Smooth muscle cell (in vitro differentiated cells): ENCODE results near the gene NTN4. TPM values are rescaled to one million over a fixed set of nuclear protein-coding genes. Genes with fewer than 3 reads are reported as not detected.
"Not testable (repeated sequence)": the region's sequence is repeated elsewhere in the genome, so short reads cannot be mapped to it uniquely, and the experiment has no call there.

Experiments
- DNase-seq: peaks from one replicate; lab custom pipeline; 2025; ENCODE audit not compliant: unreplicated experiment; lab: John Stamatoyannopoulos, UW
- H2AFZ ChIP-seq: fragments of 200-600 bp; sonication (generic); 2 replicates; pipeline ENCODE4 v1.6.0; 2016; ENCODE audit warnings: antibody characterized with exemption, low read depth, mild to moderate bottlenecking
- H3F3A ChIP-seq: fragments of 200-600 bp; sonication (generic); 2 replicates; pipeline ENCODE4 v1.6.0; 2017; ENCODE audit warnings: antibody characterized with exemption, low read depth
- H3K27ac ChIP-seq: fragments of 200-600 bp; sonication (generic); 2 replicates; pipeline ENCODE4 v1.5.1; 2016; ENCODE audit warnings: low read depth, mild to moderate bottlenecking
- H3K27me3 ChIP-seq: fragments of 200-600 bp; sonication (generic); 2 replicates; pipeline ENCODE4 v1.6.1; 2016; ENCODE audit warnings: low read depth, mild to moderate bottlenecking
- H3K36me3 ChIP-seq: fragments of 200-600 bp; sonication (generic); 2 replicates; pipeline ENCODE4 v1.5.1; 2016; ENCODE audit warnings: low read depth
- H3K4me1 ChIP-seq: fragments of 200-600 bp; sonication (generic); 2 replicates; pipeline ENCODE4 v1.5.1; 2016; ENCODE audit warnings: low read depth
- H3K4me2 ChIP-seq: fragments of 200-600 bp; sonication (generic); 2 replicates; pipeline ENCODE4 v1.6.0; 2016; ENCODE audit warnings: mild to moderate bottlenecking
- H3K4me3 ChIP-seq: fragments of 200-600 bp; sonication (generic); 2 replicates; pipeline ENCODE4 v1.5.1; 2016; ENCODE audit warnings: mild to moderate bottlenecking
- H3K79me2 ChIP-seq: fragments of 200-600 bp; sonication (generic); 2 replicates; pipeline ENCODE4 v1.6.0; 2016; ENCODE audit warnings: low read depth, mild to moderate bottlenecking
- H3K9ac ChIP-seq: fragments of 200-600 bp; sonication (generic); 2 replicates; pipeline ENCODE4 v1.6.0; 2016; ENCODE audit warnings: low read depth
- H3K9me3 ChIP-seq: fragments of 200-600 bp; sonication (generic); replicated peaks from 2 replicates; pipeline ENCODE4 v1.5.1; 2016; ENCODE audit warnings: low read depth
- H4K20me1 ChIP-seq: fragments of 200-600 bp; sonication (generic); 2 replicates; pipeline ENCODE4 v1.6.0; 2016; ENCODE audit warnings: low read depth
- WGBS: methylation state at CpG from one replicate; pipeline ENCODE4 v1.1.7; 2016; ENCODE audit warnings: low lambda C conversion rate; 5-methylcytosine and 5-hydroxymethylcytosine counted together
- polyA plus RNA-seq: library from polyadenylated mRNA; unstranded; fragments of >200 nt; fragmentation: Nextera tagmentation; extraction: Ambion mirVana; gene quantifications from 2 replicates; pipeline ENCODE4 v1.2.1, GENCODE V29; 2016
- total RNA-seq: library from RNA; depleted of rRNA; stranded (reverse); fragments of >200 nt; gene quantifications from 2 replicates; pipeline ENCODE4 v1.2.3, GENCODE V29; 2014
- TF ChIP-seq, protein P1 (sequence below): fragments of 200-600 bp; sonication (generic); IDR thresholded peaks from 2 replicates; pipeline ENCODE4 v1.5.1; 2017; ENCODE audit warnings: borderline replicate concordance, mild to moderate bottlenecking, antibody characterized with exemption; ENCODE audit not compliant: insufficient read depth, poor library complexity, severe bottlenecking

Gene NTN4
- total and polyA plus RNA-seq, 2 experiments from 2014 or later: 0.94 TPM; not detected in 1

DNA sequence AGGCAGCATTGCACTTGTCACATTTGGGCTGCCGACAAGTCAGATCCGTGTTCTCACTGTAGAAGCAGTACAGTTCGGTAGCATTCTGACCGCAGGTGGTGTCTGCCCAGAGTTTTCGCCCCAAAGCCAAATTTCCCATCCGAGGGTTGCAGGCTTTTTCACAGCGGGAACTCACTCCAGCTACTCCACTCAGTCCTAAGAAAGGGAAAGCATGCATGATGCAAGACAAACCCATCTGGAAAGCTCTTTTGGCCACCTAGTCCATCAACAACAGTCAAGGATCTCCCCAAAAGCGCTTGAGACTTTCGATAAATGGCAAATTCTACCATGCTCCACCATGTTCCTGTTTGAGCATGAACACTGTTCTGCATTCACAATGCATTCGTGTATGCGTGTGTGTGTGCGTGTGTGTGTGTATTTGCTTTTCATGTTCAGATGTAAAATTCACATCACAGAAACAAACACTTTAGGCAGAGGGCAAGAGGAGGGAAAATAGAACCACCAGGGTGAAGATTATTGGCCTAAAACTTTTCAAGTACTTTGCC lies 3.2 kb downstream of the NTN4 start:
- no peaks in the 10 kb centered on the region for H3K79me2 ChIP-seq
- no peak overlapping the region for H3K27ac ChIP-seq
- H3F3A ChIP-seq: no peaks in the 10 kb centered on the region
- DNase-seq: no peak
- peaks cover 4% of the 10 kb centered on the region for H3K4me1 ChIP-seq
- H2AFZ ChIP-seq: no peak overlapping the region
- no peak overlapping the region for H3K4me3 ChIP-seq
- H3K4me2 ChIP-seq: no peak overlapping the region
- H3K36me3 ChIP-seq: no peaks in the 10 kb centered on the region
- H3K9ac ChIP-seq: no peak overlapping the region
- TF ChIP-seq, protein P1, sequence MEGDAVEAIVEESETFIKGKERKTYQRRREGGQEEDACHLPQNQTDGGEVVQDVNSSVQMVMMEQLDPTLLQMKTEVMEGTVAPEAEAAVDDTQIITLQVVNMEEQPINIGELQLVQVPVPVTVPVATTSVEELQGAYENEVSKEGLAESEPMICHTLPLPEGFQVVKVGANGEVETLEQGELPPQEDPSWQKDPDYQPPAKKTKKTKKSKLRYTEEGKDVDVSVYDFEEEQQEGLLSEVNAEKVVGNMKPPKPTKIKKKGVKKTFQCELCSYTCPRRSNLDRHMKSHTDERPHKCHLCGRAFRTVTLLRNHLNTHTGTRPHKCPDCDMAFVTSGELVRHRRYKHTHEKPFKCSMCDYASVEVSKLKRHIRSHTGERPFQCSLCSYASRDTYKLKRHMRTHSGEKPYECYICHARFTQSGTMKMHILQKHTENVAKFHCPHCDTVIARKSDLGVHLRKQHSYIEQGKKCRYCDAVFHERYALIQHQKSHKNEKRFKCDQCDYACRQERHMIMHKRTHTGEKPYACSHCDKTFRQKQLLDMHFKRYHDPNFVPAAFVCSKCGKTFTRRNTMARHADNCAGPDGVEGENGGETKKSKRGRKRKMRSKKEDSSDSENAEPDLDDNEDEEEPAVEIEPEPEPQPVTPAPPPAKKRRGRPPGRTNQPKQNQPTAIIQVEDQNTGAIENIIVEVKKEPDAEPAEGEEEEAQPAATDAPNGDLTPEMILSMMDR: no peak
- H3K9me3 ChIP-seq: no peaks in the 10 kb centered on the region
- 91% methylated on average over 12 of the region's 12 CpGs for WGBS
- no peaks in the 10 kb centered on the region for H4K20me1 ChIP-seq
- peaks cover 84% of the 10 kb centered on the region for H3K27me3 ChIP-seq

DNA sequence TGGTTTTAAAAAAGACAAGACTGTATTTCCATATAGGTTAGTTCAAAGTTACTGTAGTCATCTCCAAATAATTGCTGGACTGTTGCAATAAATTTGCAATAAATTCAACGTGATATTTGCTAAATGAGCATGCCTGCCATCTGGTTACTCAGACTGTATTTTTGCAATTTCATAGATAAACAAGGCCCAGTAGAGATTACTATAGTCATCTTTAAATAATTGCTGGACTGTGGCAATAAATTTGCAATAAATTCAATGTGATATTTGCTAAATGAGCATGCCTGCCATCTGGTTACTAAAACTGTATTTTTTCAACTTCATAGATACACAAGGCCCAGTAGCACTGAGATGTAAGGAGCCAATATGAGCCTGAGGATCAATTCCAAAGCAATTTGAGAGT lies 5.6 kb downstream of the NTN4 start:
- no peak for DNase-seq
- Histone ChIP-seq H3K9ac (no peak overlapping the region), H3K4me3 (no peak overlapping the region), H3K27me3 (peaks cover 60% of the 10 kb centered on the region), H3K9me3 (no peaks in the 10 kb centered on the region), H3K4me2 (no peak overlapping the region), H3K79me2 (no peaks in the 10 kb centered on the region), H4K20me1 (no peaks in the 10 kb centered on the region), H3K27ac (no peak overlapping the region), H2AFZ (no peak overlapping the region), H3K4me1 (peaks cover 4% of the 10 kb centered on the region), H3K36me3 (no peaks in the 10 kb centered on the region), H3F3A (no peaks in the 10 kb centered on the region)
- 91% methylated on average over 1 of the region's 1 CpG for WGBS
- TF ChIP-seq, protein P1: no peak

DNA sequence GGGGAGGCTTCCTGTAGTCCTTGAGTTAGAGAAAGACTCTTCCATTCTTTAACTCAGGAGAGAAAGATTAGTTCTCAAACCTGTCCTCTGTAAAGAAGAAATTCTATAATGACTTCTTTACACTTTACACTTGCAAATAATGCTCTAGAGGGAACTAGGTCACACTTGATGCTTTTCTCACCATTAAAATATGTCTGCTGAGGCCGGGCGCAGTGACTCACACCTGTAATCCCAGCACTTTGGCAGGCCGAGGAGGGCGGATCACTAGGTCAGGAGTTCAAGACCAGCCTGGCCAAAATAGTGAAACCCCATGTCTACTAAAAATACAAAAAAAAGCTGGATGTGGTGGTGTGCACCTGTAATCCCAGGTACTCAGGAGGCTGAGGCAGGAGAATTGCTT lies 6.3 kb downstream of the NTN4 start:
- no peak overlapping the region for H3K9ac ChIP-seq
- H3K4me3 ChIP-seq: no peak overlapping the region
- WGBS: 63% methylated on average over 4 of the region's 4 CpGs
- peaks cover 54% of the 10 kb centered on the region for H3K27me3 ChIP-seq
- no peak for DNase-seq
- no peak overlapping the region for H3K4me2 ChIP-seq
- H3K27ac ChIP-seq: no peak overlapping the region
- no peaks in the 10 kb centered on the region for H3F3A ChIP-seq
- TF ChIP-seq, protein P1: no peak
- no peaks in the 10 kb centered on the region for H3K9me3 ChIP-seq
- H2AFZ ChIP-seq: no peak overlapping the region
- H3K36me3 ChIP-seq: no peaks in the 10 kb centered on the region
- peaks cover 4% of the 10 kb centered on the region for H3K4me1 ChIP-seq
- no peaks in the 10 kb centered on the region for H4K20me1 ChIP-seq
- H3K79me2 ChIP-seq: no peaks in the 10 kb centered on the region

DNA sequence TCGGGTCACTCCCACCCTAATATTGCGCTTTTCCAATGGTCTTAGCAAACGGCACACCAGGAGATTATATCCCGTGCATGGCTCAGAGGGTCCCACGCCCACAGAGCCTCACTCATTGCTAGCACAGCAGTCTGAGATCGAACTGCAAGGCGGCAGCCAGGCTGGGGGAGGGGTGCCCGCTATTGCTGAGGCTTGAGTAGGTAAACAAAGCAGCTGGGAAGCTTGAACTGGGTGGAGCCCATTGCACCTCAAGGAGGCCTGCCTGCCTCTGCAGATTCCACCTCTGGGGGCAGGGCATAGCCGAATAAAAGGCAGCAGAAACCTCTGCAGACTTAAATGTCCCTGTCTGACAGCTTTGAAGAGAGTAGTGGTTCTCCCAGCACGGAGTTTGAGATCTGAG lies 15.1 kb downstream of the NTN4 start:
- H3K27ac ChIP-seq, H3F3A ChIP-seq, H3K9ac ChIP-seq, H3K79me2 ChIP-seq, H2AFZ ChIP-seq, H4K20me1 ChIP-seq, H3K4me2 ChIP-seq, H3K4me3 ChIP-seq, H3K9me3 ChIP-seq, H3K36me3 ChIP-seq, DNase-seq, H3K4me1 ChIP-seq, H3K27me3 ChIP-seq: not testable (repeated sequence)
- 85% methylated on average over 10 of the region's 10 CpGs for WGBS
